WTC11 (cell line): Measurements from ENCODE around the gene CWC15. TPM values are rescaled to one million over a fixed set of nuclear protein-coding genes. Genes with fewer than 3 reads are reported as not detected.

ENCODE experiments used
- ATAC-seq: fragments of 200-7000 bp; cut with Tn5 transposase; 2 replicates; pipeline ENCODE4 v1.10.0; 2021; ENCODE audit warnings: mild to moderate bottlenecking, moderate library complexity
- CTCF ChIA-PET: fragments of 300-600 bp; sonication (Branson Sonifier 250); formaldehyde crosslinking; loops from one replicate; lab custom pipeline; 2021; ENCODE audit warnings: antibody characterized with exemption; lab: Charles Lee
- POLR2A ChIA-PET: fragments of 350-600 bp; sonication (Branson Sonifier 250); formaldehyde crosslinking; loops from one replicate; lab custom pipeline; 2021; ENCODE audit warnings: antibody characterized with exemption; lab: Charles Lee
- DNase-seq: peaks from one replicate; pipeline ENCODE4 v3.0.0; 2021; ENCODE audit warnings: low spot score
- H3K27ac Mint-ChIP-seq: 2 replicates; pipeline ENCODE4 v1.8.0; 2021; ENCODE audit warnings: mixed read lengths
- H3K27me3 Mint-ChIP-seq: 2 replicates; pipeline ENCODE4 v1.8.0; 2021; ENCODE audit warnings: low read depth, mild to moderate bottlenecking, moderate library complexity, mixed read lengths
- H3K36me3 Mint-ChIP-seq: 2 replicates; pipeline ENCODE4 v1.8.0; 2021; ENCODE audit warnings: mixed read lengths
- H3K4me1 Mint-ChIP-seq: 2 replicates; pipeline ENCODE4 v1.8.0; 2022; ENCODE audit warnings: mixed read lengths
- H3K4me3 Mint-ChIP-seq: 2 replicates; pipeline ENCODE4 v1.8.0; 2021; ENCODE audit warnings: mild to moderate bottlenecking, moderate library complexity, mixed read lengths
- H3K9me3 Mint-ChIP-seq: 2 replicates; pipeline ENCODE4 v1.8.0; 2021; ENCODE audit warnings: mixed read lengths
- CDX4 ChIP-seq: fragments of 250-450 bp; sonication (Bioruptor Pico); IDR thresholded peaks from 2 replicates; pipeline ENCODE4 v1.9.0; 2021; ENCODE audit warnings: moderate library complexity, mild to moderate bottlenecking, inconsistent platforms, borderline replicate concordance
- E2F1 ChIP-seq: sonication (generic); formaldehyde crosslinking; IDR thresholded peaks from 2 replicates; pipeline ENCODE4 v1.8.0; 2022; ENCODE audit warnings: mild to moderate bottlenecking, missing genetic modification reagents
- ELF4 ChIP-seq: sonication (generic); formaldehyde crosslinking; IDR thresholded peaks from 2 replicates; pipeline ENCODE4 v1.8.1; 2022; ENCODE audit warnings: low read depth, mild to moderate bottlenecking, moderate library complexity, missing genetic modification reagents
- FOXJ3 ChIP-seq: sonication (generic); formaldehyde crosslinking; IDR thresholded peaks from 2 replicates; pipeline ENCODE4 v1.9.0; 2021; ENCODE audit warnings: missing genetic modification reagents, mild to moderate bottlenecking, borderline replicate concordance
- FOXK1 ChIP-seq: sonication (generic); formaldehyde crosslinking; IDR thresholded peaks from 2 replicates; pipeline ENCODE4 v1.8.0; 2022; ENCODE audit warnings: mild to moderate bottlenecking, moderate library complexity, missing genetic modification reagents
- FOXP4 ChIP-seq: sonication (generic); formaldehyde crosslinking; IDR thresholded peaks from 2 replicates; pipeline ENCODE4 v1.8.0; 2022; ENCODE audit warnings: mild to moderate bottlenecking, missing genetic modification reagents
- GTF2I ChIP-seq: fragments of 250-450 bp; sonication (Bioruptor Pico); conservative IDR thresholded peaks from 2 replicates; pipeline ENCODE4 v1.4.0; 2021; ENCODE audit warnings: mild to moderate bottlenecking
- HMGA2 ChIP-seq: fragments of 250-450 bp; sonication (Bioruptor Pico); IDR thresholded peaks from 2 replicates; pipeline ENCODE4 v1.4.0; 2021; ENCODE audit warnings: mild to moderate bottlenecking, moderate library complexity
- IRF1 ChIP-seq: sonication (generic); formaldehyde crosslinking; IDR thresholded peaks from 2 replicates; pipeline ENCODE4 v1.8.0; 2023; ENCODE audit warnings: missing genetic modification reagents
- MAX ChIP-seq: sonication (generic); formaldehyde crosslinking; IDR thresholded peaks from 2 replicates; pipeline ENCODE4 v1.8.0; 2022; ENCODE audit warnings: mild to moderate bottlenecking, missing genetic modification reagents
- NFE2L1 ChIP-seq: sonication (generic); formaldehyde crosslinking; IDR thresholded peaks from 2 replicates; pipeline ENCODE4 v1.8.1; 2023; ENCODE audit warnings: missing genetic modification reagents
- NR2C2 ChIP-seq: sonication (generic); formaldehyde crosslinking; IDR thresholded peaks from 2 replicates; pipeline ENCODE4 v1.8.0; 2022; ENCODE audit warnings: mild to moderate bottlenecking, missing genetic modification reagents
- PRRX2 ChIP-seq: fragments of 250-450 bp; sonication (Bioruptor Pico); IDR thresholded peaks from 2 replicates; pipeline ENCODE4 v1.8.0; 2021; ENCODE audit warnings: mild to moderate bottlenecking
- SOX15 ChIP-seq: fragments of 250-450 bp; sonication (Bioruptor Pico); IDR thresholded peaks from 2 replicates; pipeline ENCODE4 v1.9.0; 2021; ENCODE audit warnings: mild to moderate bottlenecking
- TEAD1 ChIP-seq: sonication (generic); formaldehyde crosslinking; IDR thresholded peaks from 2 replicates; pipeline ENCODE4 v1.8.0; 2022; ENCODE audit warnings: mild to moderate bottlenecking, missing genetic modification reagents
- USF2 ChIP-seq: sonication (generic); formaldehyde crosslinking; IDR thresholded peaks from 2 replicates; pipeline ENCODE4 v1.8.1; 2023; ENCODE audit warnings: mild to moderate bottlenecking, missing genetic modification reagents, moderate library complexity
- ZNF121 ChIP-seq: sonication (generic); formaldehyde crosslinking; IDR thresholded peaks from 2 replicates; pipeline ENCODE4 v1.8.0; 2023; ENCODE audit warnings: missing genetic modification reagents
- ZNF138 ChIP-seq: sonication (generic); formaldehyde crosslinking; conservative IDR thresholded peaks from 2 replicates; pipeline ENCODE4 v1.8.1; 2022; ENCODE audit warnings: mild to moderate bottlenecking, moderate library complexity, missing genetic modification reagents
- ZNF317 ChIP-seq: sonication (generic); formaldehyde crosslinking; IDR thresholded peaks from 2 replicates; pipeline ENCODE4 v1.8.1; 2023; ENCODE audit warnings: low read depth, mild to moderate bottlenecking, moderate library complexity, missing genetic modification reagents, borderline replicate concordance
- ZNF396 ChIP-seq: fragments of 250-450 bp; sonication (Bioruptor Pico); IDR thresholded peaks from 2 replicates; pipeline ENCODE4 v1.8.0; 2021; ENCODE audit warnings: mild to moderate bottlenecking, moderate library complexity, borderline replicate concordance
- ZNF512 ChIP-seq: sonication (generic); formaldehyde crosslinking; IDR thresholded peaks from 2 replicates; pipeline ENCODE4 v1.8.1; 2022; ENCODE audit warnings: missing genetic modification reagents, borderline replicate concordance
- total RNA-seq: library from RNA; stranded (reverse); gene quantifications from 3 replicates; pipeline ENCODE4 v1.2.3, GENCODE V29; 2021

The CWC15 gene
- total RNA-seq, 1 experiment from 2014 or later: 49.4 TPM

- TF ChIP-seq FOXP4 (CRISPR knock-in tag): no peak
- no peak for TF ChIP-seq PRRX2 (CRISPR knock-in tag)
- TF ChIP-seq GTF2I (CRISPR knock-in tag): no peak
- no peak for TF ChIP-seq ZNF396
- TF ChIP-seq CDX4 (CRISPR knock-in tag): no peak
- TF ChIP-seq FOXK1 (CRISPR knock-in tag): no peak
- TF ChIP-seq IRF1 (CRISPR knock-in tag): no peak
- TF ChIP-seq ELF4 (CRISPR knock-in tag): no peak
- TF ChIP-seq ZNF138 (CRISPR knock-in tag): no peak
- no peak for TF ChIP-seq TEAD1 (CRISPR knock-in tag)
Observed at GRCh38 chr11:95003716-95004115, 30.4 kb upstream of the CWC15 start (continued).

- no peak for TF ChIP-seq HMGA2 (CRISPR knock-in tag)
- TF ChIP-seq NR2C2: no peak
- TF ChIP-seq ELF4 (CRISPR knock-in tag): no peak
- no peak for TF ChIP-seq USF2 (CRISPR knock-in tag)
- TF ChIP-seq ZNF121 (CRISPR knock-in tag): no peak
- TF ChIP-seq ZNF512 (CRISPR knock-in tag): no peak
- no peak for TF ChIP-seq E2F1
- no peak for TF ChIP-seq MAX (CRISPR knock-in tag)
- TF ChIP-seq NFE2L1 (CRISPR knock-in tag): no peak
- no peak for TF ChIP-seq ZNF317
- no peak for TF ChIP-seq FOXJ3 (CRISPR knock-in tag)
- TF ChIP-seq SOX15 (CRISPR knock-in tag): no peak
- no peak overlapping the region for H3K27ac Mint-ChIP-seq
- H3K27me3 Mint-ChIP-seq: no peaks in the 10 kb centered on the region
- peaks cover 9% of the 10 kb centered on the region for H3K9me3 Mint-ChIP-seq
- no peak for DNase-seq
- no peaks in the 10 kb centered on the region; the same call in 1 of the 2 replicates for H3K36me3 Mint-ChIP-seq
- ChIA-PET CTCF (no interaction called here), POLR2A (no interaction called here)
- H3K4me1 Mint-ChIP-seq: no peaks in the 10 kb centered on the region
- no peak for ATAC-seq
- no peak overlapping the region for H3K4me3 Mint-ChIP-seq
Observed at GRCh38 chr11:94998285-94998684, 24.9 kb upstream of the CWC15 start.
